Sigmoid colon (tissue), 3 donors: ENCODE measurements around the gene EIF4H.

Experiments
- CTCF ChIP-seq, 4 experiments: fragments of 450-650 bp in 3 of 4; fragments of 200-600 bp in 1 of 4; IDR thresholded peaks; one replicate each; pipeline ENCODE4 v1.5.1; 2016 to 2019; ENCODE audit warnings: antibody characterized with exemption in 4 of 4, mild to moderate bottlenecking in 3 of 4, moderate library complexity in 2 of 4
- POLR2A ChIP-seq, 2 donors: fragments of 450-650 bp; IDR thresholded peaks; one replicate each; pipeline ENCODE4 v1.6.1; 2016; ENCODE audit warnings: antibody characterized with exemption in 2 of 2, mild to moderate bottlenecking in 2 of 2, moderate library complexity in 2 of 2

DNA sequence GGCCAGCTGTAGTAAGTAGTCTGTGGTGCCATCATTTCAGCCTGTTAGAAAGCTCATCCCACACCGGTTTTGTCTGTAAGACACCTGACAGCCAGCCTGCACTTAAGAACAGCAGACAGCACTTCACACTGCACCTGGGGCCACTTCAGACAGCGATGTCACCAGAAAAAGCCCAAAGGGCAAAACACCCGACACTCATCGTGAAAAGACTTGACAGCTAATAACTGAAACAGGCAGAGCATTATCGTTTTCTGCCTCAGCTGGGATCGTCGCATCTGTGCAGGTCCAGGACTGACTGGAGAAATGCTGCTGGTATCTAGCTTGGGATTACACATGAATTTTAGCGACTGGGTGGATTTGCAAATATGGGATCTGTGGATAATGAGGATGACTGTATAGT lies 18.9 kb downstream of the EIF4H start:
- TF ChIP-seq CTCF (IDR thresholded peaks at IDR 0.05) (no peak), POLR2A (IDR thresholded peaks at IDR 0.05) (no peak)
